Measurements from ENCODE around the gene SLC26A6.

DNA sequence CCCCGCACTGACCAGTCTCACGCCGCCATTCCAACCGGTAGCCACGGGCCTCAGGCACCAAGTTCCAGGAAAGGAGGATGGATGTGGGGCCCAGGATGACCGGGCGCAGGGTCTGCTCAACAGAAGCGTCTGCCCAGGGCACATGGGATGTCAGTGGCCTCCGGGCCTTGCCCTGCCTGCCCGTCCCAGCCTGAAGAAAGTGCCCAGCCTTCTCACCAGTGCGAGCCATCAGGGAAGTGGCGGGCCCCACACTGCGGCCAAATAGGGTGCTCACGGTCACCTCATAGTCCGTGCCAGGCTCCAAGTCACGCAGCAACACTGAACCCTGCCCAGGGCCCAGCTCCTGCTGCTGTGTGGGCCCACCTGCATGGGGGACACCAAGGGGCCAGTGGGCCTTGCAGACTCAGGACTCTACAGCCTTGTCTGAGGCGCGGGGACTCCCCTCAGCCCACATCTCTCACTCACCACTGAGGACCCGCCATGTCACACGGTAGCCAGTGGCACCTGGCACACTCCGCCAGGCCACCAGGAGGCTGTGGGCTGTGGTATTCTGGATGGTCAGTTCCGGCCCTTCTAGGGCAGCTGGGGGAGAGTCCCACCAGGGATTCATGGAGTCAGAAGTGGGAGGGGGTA lies 43.3 kb downstream of the SLC26A6 start:
- TF ChIP-seq EZH2 (IDR thresholded peaks at IDR 0.05; ENCODE audit: borderline replicate concordance, insufficient read depth, low read depth, low read length, poor library complexity, severe bottlenecking), result no peak
- TF ChIP-seq, protein P1, sequence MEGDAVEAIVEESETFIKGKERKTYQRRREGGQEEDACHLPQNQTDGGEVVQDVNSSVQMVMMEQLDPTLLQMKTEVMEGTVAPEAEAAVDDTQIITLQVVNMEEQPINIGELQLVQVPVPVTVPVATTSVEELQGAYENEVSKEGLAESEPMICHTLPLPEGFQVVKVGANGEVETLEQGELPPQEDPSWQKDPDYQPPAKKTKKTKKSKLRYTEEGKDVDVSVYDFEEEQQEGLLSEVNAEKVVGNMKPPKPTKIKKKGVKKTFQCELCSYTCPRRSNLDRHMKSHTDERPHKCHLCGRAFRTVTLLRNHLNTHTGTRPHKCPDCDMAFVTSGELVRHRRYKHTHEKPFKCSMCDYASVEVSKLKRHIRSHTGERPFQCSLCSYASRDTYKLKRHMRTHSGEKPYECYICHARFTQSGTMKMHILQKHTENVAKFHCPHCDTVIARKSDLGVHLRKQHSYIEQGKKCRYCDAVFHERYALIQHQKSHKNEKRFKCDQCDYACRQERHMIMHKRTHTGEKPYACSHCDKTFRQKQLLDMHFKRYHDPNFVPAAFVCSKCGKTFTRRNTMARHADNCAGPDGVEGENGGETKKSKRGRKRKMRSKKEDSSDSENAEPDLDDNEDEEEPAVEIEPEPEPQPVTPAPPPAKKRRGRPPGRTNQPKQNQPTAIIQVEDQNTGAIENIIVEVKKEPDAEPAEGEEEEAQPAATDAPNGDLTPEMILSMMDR (IDR thresholded peaks at IDR 0.05), result no peak

Measured in B cell (primary cell).